HPDE6-E6E7 (cell line): ENCODE data around the gene G3BP1.
"Not testable (repeated sequence)": the region's sequence is repeated elsewhere in the genome, so short reads cannot be mapped to it uniquely, and the experiment has no call there.

ENCODE experiments used
- DNase-seq: peaks from one replicate; pipeline ENCODE4 v3.0.0; 2011; ENCODE audit warnings: missing footprints; ENCODE audit errors: extremely low spot score

The G3BP1 gene

GRCh38 chr5:151798674-151799073 is 26.9 kb downstream of the G3BP1 start:
- DNase-seq = no peak

- no peak for DNase-seq
These were observed 27.7 kb downstream of the G3BP1 start for GRCh38 chr5:151799407-151799806.

GRCh38 chr5:151800532-151800931 is 28.8 kb downstream of the G3BP1 start:
- no peak for DNase-seq

- no peak for DNase-seq
These were observed 33.9 kb downstream of the G3BP1 start for GRCh38 chr5:151805414-151806223.

GRCh38 chr5:151808451-151809169 is 36.9 kb downstream of the G3BP1 start:
- DNase-seq = no peak

GRCh38 chr5:151810449-151810848 is 38.7 kb downstream of the G3BP1 start:
- DNase-seq = no peak

GRCh38 chr5:151810897-151811296 is 39.1 kb downstream of the G3BP1 start:
- DNase-seq = no peak

- DNase-seq = no peak
These were observed 40.0 kb downstream of the G3BP1 start for GRCh38 chr5:151811593-151812321.

- DNase-seq = no peak
These were observed 41.1 kb downstream of the G3BP1 start for GRCh38 chr5:151812757-151813309.

- DNase-seq = no peak
These were observed 43.3 kb downstream of the G3BP1 start for GRCh38 chr5:151815051-151815450.

- DNase-seq = no peak
These were observed 48.1 kb downstream of the G3BP1 start for GRCh38 chr5:151819830-151820229.

GRCh38 chr5:151820271-151820670 is 48.5 kb downstream of the G3BP1 start:
- no peak for DNase-seq

GRCh38 chr5:151820903-151821302 is 49.1 kb downstream of the G3BP1 start:
- no peak for DNase-seq

- DNase-seq = no peak
These were observed 50.4 kb downstream of the G3BP1 start for GRCh38 chr5:151822141-151822540.

- peak; percentile 62 for DNase-seq
These were observed 53.7 kb downstream of the G3BP1 start for GRCh38 chr5:151825445-151825844.

GRCh38 chr5:151829370-151829769 is 57.6 kb downstream of the G3BP1 start:
- DNase-seq = no peak

- DNase-seq = not testable (repeated sequence)
These were observed 61.1 kb downstream of the G3BP1 start for GRCh38 chr5:151832843-151833242.

- no peak for DNase-seq
These were observed 75.0 kb downstream of the G3BP1 start for GRCh38 chr5:151846765-151847164.

GRCh38 chr5:151847871-151848270 is 76.1 kb downstream of the G3BP1 start:
- no peak for DNase-seq

GRCh38 chr5:151855701-151856100 is 83.9 kb downstream of the G3BP1 start:
- no peak for DNase-seq

GRCh38 chr5:151856861-151857260 is 85.1 kb downstream of the G3BP1 start:
- DNase-seq = no peak

- DNase-seq = not testable (repeated sequence)
These were observed 89.1 kb downstream of the G3BP1 start for GRCh38 chr5:151860867-151861266.
